MM.1S (cell line): Measurements from ENCODE around the gene SPOCK1.

Experiments
- DNase-seq: peaks from one replicate; pipeline ENCODE4 v3.0.0-alpha.2; 2015
- H2AFZ ChIP-seq: fragments of 300-600 bp; sonication (generic); 2 replicates; pipeline ENCODE4 v1.6.0; 2016; ENCODE audit warnings: antibody characterized with exemption, low read length
- H3F3A ChIP-seq: fragments of 300-600 bp; sonication (generic); 2 replicates; pipeline ENCODE4 v1.6.1; 2016; ENCODE audit warnings: mild to moderate bottlenecking, antibody characterized with exemption, low read length, moderate library complexity, mixed read lengths; ENCODE audit not compliant: insufficient read depth
- H3K27ac ChIP-seq: fragments of 300-600 bp; sonication (generic); 2 replicates; pipeline ENCODE4 v1.5.1; 2016; ENCODE audit warnings: mild to moderate bottlenecking, low read length
- H3K27me3 ChIP-seq: fragments of 300-600 bp; sonication (generic); replicated peaks from 2 replicates; pipeline ENCODE4 v1.6.0; 2016; ENCODE audit warnings: low read length; ENCODE audit not compliant: insufficient read depth
- H3K36me3 ChIP-seq: fragments of 300-600 bp; sonication (generic); replicated peaks from 2 replicates; pipeline ENCODE4 v1.6.1; 2016; ENCODE audit warnings: mild to moderate bottlenecking, low read length, mixed read lengths; ENCODE audit not compliant: insufficient read depth
- H3K4me1 ChIP-seq: fragments of 300-600 bp; sonication (generic); 2 replicates; pipeline ENCODE4 v1.6.1; 2016; ENCODE audit warnings: low read length, mixed read lengths
- H3K4me2 ChIP-seq: fragments of 300-600 bp; sonication (generic); 2 replicates; pipeline ENCODE4 v1.6.0; 2016; ENCODE audit warnings: low read depth, low read length
- H3K4me3 ChIP-seq: fragments of 300-600 bp; sonication (generic); 2 replicates; pipeline ENCODE4 v1.5.1; 2016; ENCODE audit warnings: low read length, mixed read lengths
- H3K79me2 ChIP-seq: fragments of 300-600 bp; sonication (generic); 2 replicates; pipeline ENCODE4 v1.6.1; 2016; ENCODE audit warnings: mixed run types, low read length, mixed read lengths
- H3K9ac ChIP-seq: fragments of 300-600 bp; sonication (generic); 2 replicates; pipeline ENCODE4 v1.6.1; 2016; ENCODE audit warnings: low read length, mixed read lengths
- H3K9me2 ChIP-seq: fragments of 300-600 bp; sonication (generic); replicated peaks from 2 replicates; pipeline ENCODE4 v1.6.1; 2016; ENCODE audit warnings: mild to moderate bottlenecking, low read length, mixed read lengths; ENCODE audit not compliant: insufficient read depth
- H3K9me3 ChIP-seq: fragments of 300-600 bp; sonication (generic); replicated peaks from 2 replicates; pipeline ENCODE4 v1.6.1; 2016; ENCODE audit warnings: mild to moderate bottlenecking, low read length, mixed read lengths; ENCODE audit not compliant: insufficient read depth
- H4K20me1 ChIP-seq: fragments of 300-600 bp; sonication (generic); 2 replicates; pipeline ENCODE4 v1.6.1; 2016; ENCODE audit warnings: mild to moderate bottlenecking, low read length, moderate library complexity, mixed read lengths; ENCODE audit not compliant: insufficient read depth
- CTCF ChIP-seq: fragments of 300-600 bp; sonication (generic); IDR thresholded peaks from 2 replicates; pipeline ENCODE4 v1.5.1; 2016; ENCODE audit warnings: antibody characterized with exemption, low read length, mixed read lengths
- EZH2 ChIP-seq: fragments of 300-600 bp; sonication (generic); optimal IDR thresholded peaks from 2 replicates; pipeline ENCODE3; 2017; ENCODE audit warnings: low read depth, mild to moderate bottlenecking, antibody characterized with exemption, low read length, mixed read lengths
- EZH2phosphoT487 ChIP-seq: fragments of 300-600 bp; sonication (generic); IDR thresholded peaks from 2 replicates; pipeline ENCODE4 v1.6.1; 2018; ENCODE audit warnings: antibody characterized with exemption, low read length

SPOCK1 gene

GRCh38 chr5:137402436-137403187, 96.5 kb downstream of the SPOCK1 start:
- no peaks in the 10 kb centered on the region for H3K27me3 ChIP-seq
- H3F3A ChIP-seq = no peaks in the 10 kb centered on the region
- TF ChIP-seq EZH2phosphoT487 (no peak), EZH2 (no peak), CTCF (no peak)
- no peak for DNase-seq
- no peaks in the 10 kb centered on the region for H3K4me1 ChIP-seq
- no peak overlapping the region for H3K4me2 ChIP-seq
- no peak overlapping the region for H3K4me3 ChIP-seq
- no peak overlapping the region for H3K9ac ChIP-seq
- no peaks in the 10 kb centered on the region for H3K9me3 ChIP-seq
- no peaks in the 10 kb centered on the region for H3K36me3 ChIP-seq
- no peaks in the 10 kb centered on the region for H4K20me1 ChIP-seq
- no peaks in the 10 kb centered on the region for H3K9me2 ChIP-seq
- H2AFZ ChIP-seq = no peak overlapping the region
- no peaks in the 10 kb centered on the region for H3K79me2 ChIP-seq
- H3K27ac ChIP-seq = no peak overlapping the region

- Histone ChIP-seq H3K4me1 (no peaks in the 10 kb centered on the region), H3K9me3 (no peaks in the 10 kb centered on the region), H3K4me3 (no peak overlapping the region), H3K36me3 (no peaks in the 10 kb centered on the region), H3K27ac (no peak overlapping the region), H3K27me3 (no peaks in the 10 kb centered on the region), H3K4me2 (no peak overlapping the region), H3K9me2 (no peaks in the 10 kb centered on the region), H4K20me1 (no peaks in the 10 kb centered on the region), H3K79me2 (no peaks in the 10 kb centered on the region), H3F3A (no peaks in the 10 kb centered on the region), H2AFZ (no peak overlapping the region), H3K9ac (no peak overlapping the region)
- TF ChIP-seq EZH2phosphoT487 (no peak), EZH2 (no peak), CTCF (no peak)
- no peak for DNase-seq
Measured at GRCh38 chr5:137401946-137402345, 97.2 kb downstream of the SPOCK1 start.

- no peak overlapping the region for H2AFZ ChIP-seq
- no peaks in the 10 kb centered on the region for H4K20me1 ChIP-seq
- no peak overlapping the region for H3K4me3 ChIP-seq
- no peak for DNase-seq
- H3F3A ChIP-seq = no peaks in the 10 kb centered on the region
- no peaks in the 10 kb centered on the region for H3K36me3 ChIP-seq
- no peaks in the 10 kb centered on the region for H3K9me3 ChIP-seq
- H3K27me3 ChIP-seq = no peaks in the 10 kb centered on the region
- no peak for TF ChIP-seq EZH2
- no peak for TF ChIP-seq EZH2phosphoT487
- no peak for TF ChIP-seq CTCF
- no peak overlapping the region for H3K9ac ChIP-seq
- H3K27ac ChIP-seq = no peak overlapping the region
- no peaks in the 10 kb centered on the region for H3K4me1 ChIP-seq
- no peaks in the 10 kb centered on the region for H3K9me2 ChIP-seq
- no peaks in the 10 kb centered on the region for H3K79me2 ChIP-seq
- no peak overlapping the region for H3K4me2 ChIP-seq
Measured at GRCh38 chr5:137400571-137400970, 98.6 kb downstream of the SPOCK1 start.
